IPS-NIHi11 (cell line): ENCODE data around the gene NECTIN1.
A peak's percentile ranks its signal among the peaks of the same experiment; 100 is the strongest.

Experiments used
- DNase-seq: peaks from one replicate; pipeline ENCODE4 v3.0.0; 2012; ENCODE audit warnings: mixed read lengths, low spot score

The NECTIN1 gene

DNA sequence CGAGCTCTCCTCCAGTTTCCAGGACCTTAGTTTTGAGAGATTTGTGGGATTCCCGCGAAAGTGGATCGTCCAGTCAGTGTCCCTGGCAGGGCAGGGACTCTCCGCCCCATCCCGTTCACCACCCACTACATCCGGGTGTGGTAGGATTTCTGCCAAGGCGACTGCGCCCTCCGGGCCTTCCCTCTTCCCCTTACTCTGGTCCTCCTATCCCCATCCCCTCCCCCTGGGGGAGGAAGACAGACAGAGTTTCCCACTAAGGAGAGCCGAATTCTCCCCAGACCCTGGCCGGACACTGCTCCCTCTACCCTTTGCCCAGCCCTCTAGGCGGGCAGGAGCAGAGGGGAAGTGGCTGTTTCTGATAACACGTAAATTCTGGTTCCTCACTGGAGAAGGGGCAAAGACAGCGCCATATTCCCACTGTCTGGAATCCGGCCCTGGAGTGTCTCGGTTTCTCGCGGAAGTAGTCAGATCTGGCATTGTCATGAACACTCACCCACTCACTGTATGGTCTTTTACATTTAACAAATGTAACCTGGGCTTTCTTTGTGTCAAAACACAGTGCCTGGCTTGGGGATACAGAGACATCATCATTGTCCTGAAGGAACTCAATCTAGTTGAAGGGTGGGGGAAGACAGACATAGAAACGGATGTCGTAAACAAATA is 1.1 kb upstream of the NECTIN1 start:
- DNase-seq = peak; percentile 67

DNA sequence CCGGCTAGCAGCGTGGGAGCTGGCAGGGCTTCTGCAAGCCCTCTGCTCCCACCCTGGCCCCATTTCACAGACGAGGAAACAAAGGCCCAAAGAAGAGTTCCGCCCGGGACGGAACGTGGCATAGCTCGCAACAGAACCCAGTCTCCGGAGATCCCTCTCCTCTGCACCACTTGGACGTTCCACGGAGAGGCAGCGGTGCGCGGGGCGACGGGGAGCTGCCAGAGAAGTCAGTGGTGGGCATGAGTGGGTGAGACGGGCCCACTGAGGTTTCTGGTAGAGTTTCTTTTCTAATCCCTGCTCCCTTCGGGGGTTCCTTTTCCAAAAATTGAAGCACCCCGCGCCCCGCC is 554 bp upstream of the NECTIN1 start:
- DNase-seq = no peak

GRCh38 chr11:119728211-119728626 is 781 bp downstream of the NECTIN1 start:
- no peak for DNase-seq

DNA sequence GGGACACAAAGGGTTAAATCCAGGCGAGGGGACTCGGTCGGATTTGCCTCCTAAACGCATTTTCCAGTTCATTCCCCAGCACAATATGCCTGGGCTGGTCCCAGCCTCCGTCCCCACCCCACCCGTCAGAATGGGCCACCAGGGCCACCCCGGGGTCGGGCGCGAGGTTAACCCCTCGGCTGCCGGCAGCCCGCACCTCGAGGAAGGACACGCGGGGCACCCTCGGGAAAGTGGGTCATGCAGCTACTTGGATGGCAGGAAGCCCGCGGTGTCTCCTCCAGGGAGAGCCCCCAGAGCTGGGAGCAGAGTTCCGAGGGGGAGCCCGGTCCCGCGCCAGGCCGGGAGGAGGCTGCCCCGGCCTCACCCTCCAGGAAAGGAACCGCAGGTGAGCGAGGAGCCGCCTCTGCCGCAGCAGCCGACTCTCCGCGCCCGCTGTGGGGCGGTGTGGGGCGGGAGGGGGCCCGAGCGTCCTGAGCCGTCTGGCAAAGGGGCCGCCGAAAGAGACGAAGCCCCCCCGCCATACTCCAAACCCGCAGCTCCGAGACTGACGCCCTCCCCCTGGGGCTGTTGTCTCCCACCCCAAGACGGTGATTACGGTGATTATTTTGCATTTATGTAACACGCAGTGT is 1.4 kb downstream of the NECTIN1 start:
- DNase-seq = peak; percentile 67

GRCh38 chr11:119726585-119727522 is 2.1 kb downstream of the NECTIN1 start:
- peak; percentile 65 for DNase-seq

DNA sequence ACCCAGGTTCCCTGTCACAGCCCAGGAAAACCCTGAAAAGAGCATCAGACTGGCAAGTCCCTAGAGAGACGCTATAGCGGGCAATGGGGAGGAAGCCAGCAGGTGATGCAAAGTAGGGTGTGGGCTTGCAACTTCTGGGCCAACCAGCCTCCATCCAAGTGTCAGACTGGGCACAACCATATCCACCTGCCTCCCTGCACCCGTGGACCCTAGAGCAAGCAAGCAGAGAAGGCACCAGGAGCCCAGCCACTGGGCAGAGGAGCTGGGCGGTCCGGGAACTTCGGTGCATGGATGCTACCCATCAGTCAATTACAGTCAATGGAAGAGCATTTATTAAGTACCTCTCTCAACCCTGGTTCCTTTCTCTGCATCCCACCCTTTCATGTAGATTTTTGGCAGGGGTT is 2.8 kb downstream of the NECTIN1 start:
- DNase-seq = no peak

DNA sequence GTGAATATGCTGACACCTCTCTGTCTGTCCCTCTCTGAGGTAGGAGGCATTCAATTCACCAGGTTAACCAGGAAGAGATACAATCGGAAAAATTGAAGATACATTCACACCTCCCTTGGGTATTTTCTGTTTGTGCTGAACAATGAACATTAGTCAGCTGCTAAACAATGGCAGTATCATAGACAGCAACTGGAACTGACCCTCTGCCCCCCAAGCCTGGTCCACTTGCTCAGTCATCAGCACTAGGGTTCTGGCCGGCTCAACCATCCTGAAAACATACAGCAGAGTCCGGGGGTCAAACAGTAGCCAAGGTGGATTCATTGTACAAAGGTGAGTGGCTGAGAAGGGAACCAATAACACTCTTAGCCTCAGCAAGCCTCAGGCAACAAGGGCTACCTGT is 4.0 kb downstream of the NECTIN1 start:
- no peak for DNase-seq

GRCh38 chr11:119723952-119724325 is 5.1 kb downstream of the NECTIN1 start:
- DNase-seq = no peak

- no peak for DNase-seq
These were observed 5.6 kb downstream of the NECTIN1 start for GRCh38 chr11:119723243-119723951.

DNA sequence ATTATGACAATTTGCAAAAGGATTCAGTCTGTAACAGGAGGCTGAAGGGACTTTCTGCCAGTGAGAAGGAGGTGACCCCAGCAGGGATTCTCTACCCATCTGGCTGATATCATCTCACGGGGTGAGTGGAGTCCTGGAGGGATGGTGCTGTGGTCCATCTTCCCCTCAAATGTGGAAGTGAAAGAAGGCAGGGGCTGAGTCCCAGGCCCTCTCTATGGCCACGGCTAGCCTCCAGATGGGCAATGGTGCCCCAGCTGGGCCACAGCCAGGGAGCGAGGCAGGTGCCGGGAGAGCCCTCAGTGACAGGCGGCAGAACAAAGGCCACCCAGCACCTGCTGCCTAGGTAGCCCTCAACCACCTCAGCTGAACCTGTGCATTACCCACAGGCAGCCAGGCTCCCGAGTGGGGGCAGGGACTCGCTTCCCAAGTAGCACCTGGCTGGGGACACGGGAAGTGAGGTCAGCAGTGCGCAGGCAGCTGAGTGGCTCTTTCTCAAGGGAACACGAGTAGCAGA is 6.7 kb downstream of the NECTIN1 start:
- DNase-seq = no peak

DNA sequence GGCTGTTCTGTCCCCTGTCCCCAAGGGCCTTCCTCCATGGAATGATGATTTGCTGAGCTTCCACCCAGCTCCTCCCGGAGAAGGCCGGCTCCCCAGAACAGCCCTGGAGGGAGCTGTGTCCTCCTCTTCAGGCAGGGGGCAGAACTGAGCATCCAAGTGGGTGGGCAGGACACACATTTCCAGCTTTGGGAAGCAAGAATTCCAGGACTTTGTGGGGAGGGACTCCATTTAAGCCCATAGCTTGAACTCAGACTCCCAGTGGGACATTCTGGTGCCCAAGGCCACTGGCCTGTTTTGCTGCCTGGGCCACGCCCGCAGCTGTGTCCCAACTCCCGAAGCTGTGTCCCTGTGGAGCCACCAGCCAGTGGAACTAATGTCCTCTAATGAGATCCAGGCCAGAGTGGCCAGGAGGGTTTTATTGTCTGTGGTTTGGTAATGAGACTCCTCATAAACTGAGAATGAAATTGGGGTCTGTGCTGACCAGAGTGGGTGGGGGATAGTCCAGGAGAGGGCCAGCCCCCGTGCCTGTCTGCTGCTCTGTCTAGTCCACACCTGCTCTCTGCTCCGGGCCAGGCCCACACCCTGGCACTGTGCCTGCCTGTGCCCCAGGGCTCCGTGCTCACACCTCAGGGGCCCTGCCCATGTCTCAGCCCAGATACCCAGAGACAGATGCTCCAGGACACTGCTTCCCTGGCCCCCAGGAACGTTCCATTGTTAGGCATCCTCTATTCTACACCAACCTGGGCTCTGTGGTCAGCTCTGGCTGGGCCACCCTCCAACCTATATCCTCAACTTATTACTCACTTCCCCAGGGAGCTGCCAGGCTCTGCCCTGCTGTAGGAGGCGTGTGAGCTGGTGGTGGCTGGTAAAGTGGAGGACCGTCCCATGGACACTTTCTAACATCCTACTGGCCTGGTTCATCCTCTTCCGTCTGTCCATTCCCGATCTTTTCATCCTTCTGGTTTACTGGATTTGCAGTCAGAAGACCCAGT is 7.6 kb downstream of the NECTIN1 start:
- peak; percentile 75 for DNase-seq

GRCh38 chr11:119720311-119720913 is 8.6 kb downstream of the NECTIN1 start:
- no peak for DNase-seq

DNA sequence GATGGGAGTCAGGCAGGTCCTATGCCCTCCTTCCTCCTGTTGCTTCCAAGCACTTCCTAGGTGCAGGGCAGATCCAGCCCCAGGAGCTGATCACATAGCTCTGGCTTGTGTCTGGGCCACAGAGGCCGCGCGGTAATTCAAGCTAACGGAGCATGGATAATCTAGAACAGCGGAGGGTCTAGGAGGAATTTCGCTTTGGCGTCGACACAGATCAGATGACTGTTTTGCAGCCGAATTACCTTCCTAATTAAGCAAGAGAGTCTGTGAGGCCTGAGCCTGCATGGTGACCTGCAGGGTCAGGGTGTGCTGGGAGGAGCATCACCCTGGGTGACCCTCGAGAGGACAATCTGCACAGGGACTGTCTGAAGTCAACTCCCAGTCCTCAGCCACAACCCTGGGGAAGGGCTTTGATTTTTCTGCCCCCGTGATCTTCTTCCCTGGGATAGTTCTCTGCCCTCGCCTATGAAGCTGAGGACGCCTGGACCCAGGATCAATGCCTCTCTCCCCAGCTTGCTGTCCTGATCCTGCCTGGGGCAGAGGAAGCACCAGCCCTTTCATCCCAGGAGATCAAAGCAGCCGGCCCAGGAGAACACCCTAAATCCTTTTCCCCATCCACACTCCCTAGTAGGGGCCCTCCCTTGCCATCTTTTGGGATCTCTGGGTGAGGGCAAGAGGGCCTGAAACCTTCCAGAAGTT is 11.0 kb downstream of the NECTIN1 start:
- no peak for DNase-seq

DNA sequence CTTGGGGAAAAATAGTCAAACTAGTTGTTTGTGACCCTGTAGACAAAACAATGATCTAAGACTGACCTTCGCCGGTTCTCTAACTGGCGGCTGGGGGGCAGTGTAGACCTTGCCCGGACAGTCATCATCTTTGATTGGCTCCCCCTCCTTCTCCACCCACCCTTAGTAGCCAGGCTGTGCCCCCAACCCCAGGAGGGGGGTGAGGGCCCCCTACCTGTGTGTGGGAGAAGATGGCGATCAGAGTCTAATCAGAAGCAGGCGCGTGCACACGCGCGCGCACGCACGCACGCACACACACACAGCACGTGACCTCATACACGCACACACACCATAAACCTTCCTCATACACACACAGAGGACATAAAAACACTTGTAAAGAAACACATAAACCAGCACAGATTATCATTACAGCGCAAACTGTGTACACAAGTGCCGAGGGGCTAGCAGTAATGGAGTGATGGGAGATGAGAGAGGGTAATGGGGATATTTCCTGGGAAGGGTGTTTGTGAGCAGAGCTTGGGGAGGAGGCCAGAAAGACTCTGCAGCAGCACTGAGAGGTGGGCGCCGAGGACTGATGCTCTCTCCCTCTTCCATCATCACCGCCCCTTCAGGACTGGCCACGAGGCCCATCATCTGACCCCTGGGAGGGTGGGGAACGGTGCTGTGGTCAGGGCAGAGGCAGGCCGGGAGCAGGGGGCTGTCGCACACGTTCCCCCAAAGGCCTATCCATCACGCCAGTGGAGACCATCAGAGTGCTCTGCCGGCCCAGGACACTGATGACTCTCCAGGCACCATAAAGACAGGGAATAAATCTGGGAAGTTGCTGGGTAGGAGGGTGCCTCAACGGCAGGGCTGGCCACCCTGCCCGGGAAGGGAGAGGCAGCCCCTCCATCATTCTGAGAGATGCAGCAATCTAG is 12.2 kb downstream of the NECTIN1 start:
- no peak for DNase-seq

GRCh38 chr11:119714590-119714989 is 14.4 kb downstream of the NECTIN1 start:
- no peak for DNase-seq

DNA sequence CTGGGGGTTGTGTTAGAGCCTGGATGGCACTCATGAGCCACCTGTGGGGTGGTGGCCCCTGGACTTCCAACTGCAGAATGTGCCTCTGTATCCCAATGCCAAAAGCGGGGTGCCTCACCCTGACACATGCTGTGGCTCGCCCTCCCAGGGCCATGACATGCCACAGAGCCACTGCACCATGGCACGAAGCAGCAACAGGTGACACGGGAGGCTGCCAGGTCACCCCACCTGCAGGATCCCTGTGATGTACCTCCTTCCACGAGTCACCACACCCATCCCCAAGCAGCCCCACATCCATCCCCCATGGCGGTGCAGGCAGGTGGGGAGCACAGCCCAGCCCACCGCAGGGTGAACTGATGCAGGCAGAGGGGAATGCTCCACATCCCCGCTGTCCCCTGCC is 14.8 kb downstream of the NECTIN1 start:
- no peak for DNase-seq

DNA sequence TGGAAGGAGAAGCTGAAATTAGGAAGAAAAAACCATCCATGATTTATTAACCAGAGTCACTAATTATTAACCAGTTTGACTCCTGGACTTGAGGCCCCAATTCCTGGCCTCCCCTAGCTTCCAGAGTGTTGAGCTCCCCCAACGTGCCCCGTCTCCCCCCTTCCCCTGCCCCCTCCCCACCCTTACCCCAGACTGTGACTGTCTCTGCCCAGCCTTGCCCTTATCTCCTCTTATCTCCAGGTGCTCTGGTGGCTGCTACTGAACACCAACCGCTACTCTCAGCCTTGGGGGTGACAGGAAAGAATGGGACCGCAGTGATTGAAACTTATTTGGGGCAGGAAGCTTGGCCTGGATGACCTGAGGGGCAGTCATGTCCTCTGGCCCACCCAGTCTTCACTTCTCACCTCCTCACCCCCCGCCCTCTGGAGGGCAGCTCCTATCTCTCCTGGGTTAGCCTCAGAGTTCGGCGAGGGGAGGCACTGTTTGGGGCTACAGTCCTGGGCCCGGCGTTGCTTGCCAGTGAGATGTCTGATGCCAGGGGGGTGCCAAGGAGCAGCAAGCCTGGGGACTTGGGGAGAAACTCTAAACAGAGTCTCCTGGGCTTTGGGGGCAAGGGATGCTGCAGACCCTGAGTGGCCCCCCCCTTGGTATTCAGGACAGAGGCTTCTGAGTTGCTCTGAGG is 15.5 kb downstream of the NECTIN1 start:
- DNase-seq = no peak
